ENCODE measurements around the gene GOT1. TPM values are rescaled to one million over a fixed set of nuclear protein-coding genes. Genes with fewer than 3 reads are reported as not detected.

Gene GOT1
- total and polyA plus RNA-seq, 2 experiments from 2014 or later = 39.6 to 62.7 TPM

DNA sequence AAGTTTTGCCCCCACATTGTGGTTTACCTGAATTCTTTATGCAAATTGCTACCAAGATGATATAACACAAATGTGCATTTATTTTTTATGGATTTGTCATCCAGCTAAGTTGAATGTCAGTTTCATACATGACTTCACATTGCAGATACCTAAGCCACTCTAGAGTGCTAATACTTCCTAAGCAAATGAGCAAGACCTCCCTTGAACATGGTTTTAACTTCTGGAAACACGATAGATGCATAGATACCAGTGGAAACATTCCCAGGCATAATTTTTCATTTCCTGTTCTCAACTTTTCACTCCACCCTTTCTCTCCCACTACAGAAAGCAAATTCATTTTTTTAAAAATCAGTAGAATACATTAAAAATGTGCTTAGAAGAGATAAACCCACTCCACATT lies 20.3 kb downstream of the GOT1 start:
- Histone ChIP-seq H3K9me3 (ENCODE audit: low read depth) (no peaks in the 10 kb centered on the region), H3K4me3 (no peak overlapping the region), H3K9ac (no peak overlapping the region), H3K27me3 (replicated peaks; ENCODE audit: insufficient read depth) (no peaks in the 10 kb centered on the region), H4K20me1 (ENCODE audit: insufficient read depth) (no peaks in the 10 kb centered on the region), H2AFZ (no peak overlapping the region), H3F3A (ENCODE audit: insufficient read depth) (no peaks in the 10 kb centered on the region), H3K36me3 (ENCODE audit: low read depth) (peaks cover 16% of the 10 kb centered on the region), H3K9me2 (ENCODE audit: insufficient read depth) (no peaks in the 10 kb centered on the region), H3K4me2 (ENCODE audit: unreplicated experiment) (no peak overlapping the region), H3K27ac (no peak overlapping the region), H3K79me2 (ENCODE audit: insufficient read depth) (peaks cover 17% of the 10 kb centered on the region; the same call in 1 of the 2 replicates), H3K4me1 (ENCODE audit: insufficient read depth) (no peaks in the 10 kb centered on the region; the same call in 1 of the 2 replicates)
- 93 to 94% methylated on average over 1 of the region's 1 CpG for WGBS, 2 experiments (ENCODE audit: low coverage in 1 of 2, low lambda C conversion rate in 2 of 2, missing lambda C conversion rate in 2 of 2)
- in situ Hi-C loops (cut with MboI) = no loop called here
- DNase-seq = no peak
- TF ChIP-seq EZH2phosphoT487 (IDR thresholded peaks at IDR 0.05; ENCODE audit: insufficient read depth, low read depth) = no peak
- TF ChIP-seq EZH2 (IDR thresholded peaks at IDR 0.05; ENCODE audit: insufficient read depth, poor library complexity, severe bottlenecking) = no peak

DNA sequence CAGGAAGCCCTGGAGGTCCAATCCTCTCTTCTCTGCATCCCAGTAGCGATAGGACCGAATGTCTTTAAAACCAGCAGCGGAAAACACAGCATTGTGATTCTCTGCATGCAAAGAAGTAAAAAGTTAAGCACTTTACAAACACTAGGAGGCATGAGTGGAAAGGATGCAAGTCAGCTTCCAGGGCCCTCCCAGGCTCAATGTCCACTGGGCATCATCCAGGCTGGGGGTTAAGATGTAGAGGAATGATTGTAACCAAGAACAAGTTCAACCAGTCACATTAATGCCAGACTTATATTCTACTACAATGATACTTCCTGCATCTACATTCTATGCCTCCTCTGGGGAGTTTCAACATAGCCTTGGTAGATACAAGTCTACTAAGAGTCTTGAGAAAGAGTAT lies 24.3 kb downstream of the GOT1 start:
- in situ Hi-C loops (cut with MboI) = no loop called here

DNA sequence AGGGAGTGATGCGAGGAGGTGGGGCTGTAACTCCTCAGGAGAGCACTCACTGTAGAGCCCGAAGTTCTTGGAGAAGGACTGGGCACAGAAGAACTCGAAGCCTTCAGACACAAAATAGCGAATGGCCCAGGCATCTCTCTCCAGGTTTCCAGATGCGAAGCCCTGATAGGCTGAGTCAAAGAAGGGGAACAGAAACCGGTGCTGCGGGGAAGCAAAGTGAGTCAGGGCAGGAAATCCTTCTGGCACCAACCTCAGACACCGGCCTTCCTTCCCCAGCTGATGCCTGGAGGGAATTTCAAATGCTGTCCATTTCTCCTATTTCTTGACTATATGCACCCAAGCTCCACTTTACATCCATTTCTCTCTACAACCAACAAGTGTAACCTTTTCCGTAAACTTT lies 26.8 kb downstream of the GOT1 start:
- Histone ChIP-seq H3K9me2 (ENCODE audit: insufficient read depth) (no peaks in the 10 kb centered on the region), H3K79me2 (ENCODE audit: insufficient read depth) (no peaks in the 10 kb centered on the region), H3K9me3 (ENCODE audit: low read depth) (no peaks in the 10 kb centered on the region), H2AFZ (no peak overlapping the region), H3K27ac (no peak overlapping the region), H3K4me1 (ENCODE audit: insufficient read depth) (no peaks in the 10 kb centered on the region), H3K36me3 (ENCODE audit: low read depth) (peaks cover 38% of the 10 kb centered on the region), H3K27me3 (replicated peaks; ENCODE audit: insufficient read depth) (no peaks in the 10 kb centered on the region), H4K20me1 (ENCODE audit: insufficient read depth) (no peaks in the 10 kb centered on the region), H3F3A (ENCODE audit: insufficient read depth) (no peaks in the 10 kb centered on the region), H3K9ac (no peak overlapping the region), H3K4me2 (ENCODE audit: unreplicated experiment) (no peak overlapping the region), H3K4me3 (no peak overlapping the region)
- in situ Hi-C loops (cut with MboI) = no loop called here
- DNase-seq = no peak
- WGBS, 2 experiments (ENCODE audit: low coverage in 1 of 2, low lambda C conversion rate in 2 of 2, missing lambda C conversion rate in 2 of 2) = 90 to 98% methylated on average over 9 of the region's 9 CpGs
- no peak for TF ChIP-seq EZH2phosphoT487 (IDR thresholded peaks at IDR 0.05; ENCODE audit: insufficient read depth, low read depth)
- no peak for TF ChIP-seq EZH2 (IDR thresholded peaks at IDR 0.05; ENCODE audit: insufficient read depth, poor library complexity, severe bottlenecking)

More for the DNA sequence above, 24.3 kb downstream of the GOT1 start:
- TF ChIP-seq EZH2 (IDR thresholded peaks at IDR 0.05; ENCODE audit: insufficient read depth, poor library complexity, severe bottlenecking) = no peak
- no peak for TF ChIP-seq EZH2phosphoT487 (IDR thresholded peaks at IDR 0.05; ENCODE audit: insufficient read depth, low read depth)
- Histone ChIP-seq H3K27ac (no peak overlapping the region), H3K4me1 (ENCODE audit: insufficient read depth) (no peaks in the 10 kb centered on the region; the same call in 1 of the 2 replicates), H3F3A (ENCODE audit: insufficient read depth) (no peaks in the 10 kb centered on the region), H4K20me1 (ENCODE audit: insufficient read depth) (no peaks in the 10 kb centered on the region), H3K27me3 (replicated peaks; ENCODE audit: insufficient read depth) (no peaks in the 10 kb centered on the region), H3K9ac (no peak overlapping the region), H3K4me2 (ENCODE audit: unreplicated experiment) (no peak overlapping the region), H3K79me2 (ENCODE audit: insufficient read depth) (peaks cover 11% of the 10 kb centered on the region; the same call in 1 of the 2 replicates), H3K36me3 (ENCODE audit: low read depth) (peaks cover 38% of the 10 kb centered on the region), H3K4me3 (no peak overlapping the region), H2AFZ (no peak overlapping the region), H3K9me2 (ENCODE audit: insufficient read depth) (no peaks in the 10 kb centered on the region), H3K9me3 (ENCODE audit: low read depth) (no peaks in the 10 kb centered on the region)
- no peak for DNase-seq
- WGBS, 2 experiments (ENCODE audit: low coverage in 1 of 2, low lambda C conversion rate in 2 of 2, missing lambda C conversion rate in 2 of 2) = 96 to 100% methylated on average over 3 of the region's 3 CpGs

DNA sequence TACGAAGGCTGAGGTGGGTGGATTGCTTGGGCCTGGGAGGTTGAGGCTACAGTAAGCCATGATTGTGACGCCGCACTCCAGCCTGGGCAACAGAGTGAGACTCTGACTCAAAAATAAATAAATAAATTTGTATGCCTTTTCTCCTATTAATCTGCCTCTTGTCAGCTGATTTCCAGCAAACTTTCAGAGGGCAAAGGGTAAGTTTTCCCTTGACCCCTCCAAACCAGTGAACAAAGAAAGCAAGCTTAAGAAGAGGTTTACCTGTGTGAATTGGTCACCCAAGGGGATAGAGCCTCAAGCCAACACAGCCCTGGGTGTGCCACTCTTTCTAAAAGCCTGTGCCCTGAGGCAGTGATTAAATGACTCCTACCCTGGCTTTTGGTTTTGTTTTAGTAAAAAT lies 30.8 kb downstream of the GOT1 start:
- WGBS, 2 experiments (ENCODE audit: low coverage in 1 of 2, low lambda C conversion rate in 2 of 2, missing lambda C conversion rate in 2 of 2) = 86 to 88% methylated on average over 3 of the region's 3 CpGs

More for the DNA sequence above, 30.8 kb downstream of the GOT1 start:
- Histone ChIP-seq H3K79me2 (ENCODE audit: insufficient read depth) (no peaks in the 10 kb centered on the region), H3K9ac (no peak overlapping the region), H2AFZ (no peak overlapping the region), H3K4me3 (no peak overlapping the region), H4K20me1 (ENCODE audit: insufficient read depth) (no peaks in the 10 kb centered on the region), H3K27ac (no peak overlapping the region), H3K27me3 (replicated peaks; ENCODE audit: insufficient read depth) (no peaks in the 10 kb centered on the region), H3F3A (ENCODE audit: insufficient read depth) (peaks cover 39% of the 10 kb centered on the region), H3K9me3 (ENCODE audit: low read depth) (no peaks in the 10 kb centered on the region), H3K4me2 (ENCODE audit: unreplicated experiment) (no peak overlapping the region), H3K36me3 (ENCODE audit: low read depth) (peaks cover 28% of the 10 kb centered on the region; the same call in 1 of the 2 replicates), H3K9me2 (ENCODE audit: insufficient read depth) (no peaks in the 10 kb centered on the region), H3K4me1 (ENCODE audit: insufficient read depth) (peaks cover 28% of the 10 kb centered on the region)
- in situ Hi-C loops (cut with MboI) = no loop called here
- TF ChIP-seq EZH2 (IDR thresholded peaks at IDR 0.05; ENCODE audit: insufficient read depth, poor library complexity, severe bottlenecking) (no peak), EZH2phosphoT487 (IDR thresholded peaks at IDR 0.05; ENCODE audit: insufficient read depth, low read depth) (no peak)
- DNase-seq = no peak

All from GM23248 (cell line).